ENCODE results near the gene NUP88. TPM values are rescaled to one million over a fixed set of nuclear protein-coding genes. Genes with fewer than 3 reads are reported as not detected.

The NUP88 gene
- total and polyA plus RNA-seq, 5 experiments from 2014 or later = 100 to 128 (median 113) TPM

- POLR2A ChIA-PET = interaction anchor here (0.6 kb wide), 1 partner anchor 91 kb away, joined by 4 read pairs; no protein-coding TSS in a partner anchor
- Mint-ChIP-seq H3K4me3 (no peak overlapping the region), H3K36me3 (peaks cover 0 to 61% (median 3%) of the 10 kb centered on the region in 3 donors), H3K4me1 (peaks cover 0 to 2% (median 0%) of the 10 kb centered on the region in 4 donors), H3K9me3 (no peaks in the 10 kb centered on the region), H3K27ac (peak overlapping the region in 2 of 10 donors; percentile 20 to 72), H3K27me3 (no peaks in the 10 kb centered on the region)
- DNase-seq (no peak), ATAC-seq (no peak)
Observed at GRCh38 chr17:5344914-5345313, 74.5 kb downstream of the NUP88 start.

Other genes starting within 250 kb of the NUP88 start
- gene ZNF594, start 227.8 kb downstream of the NUP88 start, total RNA-seq = 10 to 100 TPM; 32.4 to 32.5 TPM
- gene ZNF594, start 227.8 kb downstream of the NUP88 start, polyA plus RNA-seq = 1 to 10 TPM; 1.7 to 3.3 (median 3.3) TPM
- 1 to 10 TPM; 2.3 to 2.8 TPM for gene SCIMP, start 184.8 kb downstream of the NUP88 start, total RNA-seq
- gene SCIMP, start 184.8 kb downstream of the NUP88 start, polyA plus RNA-seq = under 1 TPM; 0.11 to 0.72 (median 0.22) TPM
- gene RABEP1, start 137.4 kb downstream of the NUP88 start, total RNA-seq = 10 to 100 TPM; 57.3 to 58.6 TPM
- 10 to 100 TPM; 23.5 to 32.7 (median 31.3) TPM for gene RABEP1, start 137.4 kb downstream of the NUP88 start, polyA plus RNA-seq
- gene RPAIN, start 520 bp upstream of the NUP88 start, total RNA-seq = 10 to 100 TPM; 74.3 to 79.3 TPM
- 10 to 100 TPM; 26.8 to 36.1 (median 27.8) TPM for gene RPAIN, start 520 bp upstream of the NUP88 start, polyA plus RNA-seq
- 10 to 100 TPM; 89.9 to 98.3 TPM for gene C1QBP, start 19.5 kb upstream of the NUP88 start, total RNA-seq
- gene C1QBP, start 19.5 kb upstream of the NUP88 start, polyA plus RNA-seq = 100 to 1,000 TPM; 276 to 308 (median 304) TPM
- gene DHX33, start 49.3 kb upstream of the NUP88 start, total RNA-seq = 10 to 100 TPM; 11.8 to 12.4 TPM
- under 1 TPM; 0.52 to 0.82 (median 0.56) TPM for gene DHX33, start 49.3 kb upstream of the NUP88 start, polyA plus RNA-seq
- gene DERL2, start 66.5 kb upstream of the NUP88 start, total RNA-seq = 10 to 100 TPM; 83.5 to 86.7 TPM
- 10 to 100 TPM; 56.5 to 74.1 (median 57.5) TPM for gene DERL2, start 66.5 kb upstream of the NUP88 start, polyA plus RNA-seq
- gene MIS12, start 66.9 kb upstream of the NUP88 start, total RNA-seq = 10 to 100 TPM; 48.6 to 51.0 TPM
- 10 to 100 TPM; 15.6 to 18.3 (median 16.6) TPM for gene MIS12, start 66.9 kb upstream of the NUP88 start, polyA plus RNA-seq
- 100 to 1,000 TPM; 354 to 370 TPM for gene NLRP1, start 164.8 kb upstream of the NUP88 start, total RNA-seq
- gene NLRP1, start 164.8 kb upstream of the NUP88 start, polyA plus RNA-seq = 10 to 100 TPM; 18.4 to 47.9 (median 33.2) TPM

All from naive thymus-derived CD8-positive, alpha-beta T cell (primary cell).